ENCODE measurements around the gene EXOC3L4.

The EXOC3L4 gene

DNA sequence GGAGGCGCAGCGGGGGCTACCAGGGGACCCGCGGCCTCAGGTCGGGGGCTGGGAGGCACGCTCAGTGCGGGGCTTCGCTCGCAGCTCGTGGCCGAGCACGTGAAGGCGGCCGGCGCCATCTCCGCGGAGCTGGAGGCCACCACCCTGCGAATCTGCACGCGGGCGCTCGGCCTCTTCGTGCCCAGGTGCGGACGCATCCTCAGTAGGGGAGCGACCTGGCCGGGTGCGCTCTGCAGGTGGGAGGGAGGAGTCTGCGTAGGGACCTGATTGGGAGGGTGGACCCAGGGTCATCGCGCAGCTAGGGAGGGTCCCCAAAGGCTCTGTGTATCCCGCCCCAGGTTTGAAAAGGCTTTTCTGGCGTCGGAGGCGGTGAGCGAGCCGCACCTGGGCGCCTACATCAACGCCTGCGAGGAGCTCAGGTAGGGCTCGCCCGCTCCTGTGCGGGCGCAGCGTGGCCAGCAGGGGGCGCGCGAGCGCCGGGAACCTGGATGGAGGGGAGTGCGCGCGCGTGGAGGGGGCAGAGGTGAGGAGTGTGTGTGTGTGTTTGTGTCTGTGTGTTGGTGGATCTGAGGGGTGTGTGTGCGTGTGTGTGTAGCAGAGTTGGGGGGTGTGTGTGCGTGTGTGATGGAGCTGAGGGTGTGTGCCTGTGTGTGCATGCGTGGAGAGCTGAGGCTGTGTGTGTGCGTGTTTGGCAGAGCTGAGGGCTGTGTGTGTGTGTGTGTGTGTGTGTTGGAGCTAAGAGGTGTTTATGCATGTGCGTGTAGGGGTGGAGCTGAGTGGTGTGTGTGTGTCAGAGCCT is 10.3 kb downstream of the EXOC3L4 start:
- ATAC-seq: peak; percentile 78
- TF ChIP-seq, protein P1, sequence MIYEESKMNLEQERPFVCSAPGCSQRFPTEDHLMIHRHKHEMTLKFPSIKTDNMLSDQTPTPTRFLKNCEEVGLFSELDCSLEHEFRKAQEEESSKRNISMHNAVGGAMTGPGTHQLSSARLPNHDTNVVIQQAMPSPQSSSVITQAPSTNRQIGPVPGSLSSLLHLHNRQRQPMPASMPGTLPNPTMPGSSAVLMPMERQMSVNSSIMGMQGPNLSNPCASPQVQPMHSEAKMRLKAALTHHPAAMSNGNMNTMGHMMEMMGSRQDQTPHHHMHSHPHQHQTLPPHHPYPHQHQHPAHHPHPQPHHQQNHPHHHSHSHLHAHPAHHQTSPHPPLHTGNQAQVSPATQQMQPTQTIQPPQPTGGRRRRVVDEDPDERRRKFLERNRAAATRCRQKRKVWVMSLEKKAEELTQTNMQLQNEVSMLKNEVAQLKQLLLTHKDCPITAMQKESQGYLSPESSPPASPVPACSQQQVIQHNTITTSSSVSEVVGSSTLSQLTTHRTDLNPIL (CRISPR knock-in tag; IDR thresholded peaks at IDR 0.05; ENCODE audit: low read depth): no peak
- no peak for TF ChIP-seq ZC3H10 (CRISPR knock-in tag; IDR thresholded peaks at IDR 0.05)
- TF ChIP-seq ESRRG (CRISPR knock-in tag; IDR thresholded peaks at IDR 0.05): no peak
- no peak for TF ChIP-seq OSR1 (CRISPR knock-in tag; IDR thresholded peaks at IDR 0.05)
- no peak for TF ChIP-seq ZNF70 (CRISPR knock-in tag; IDR thresholded peaks at IDR 0.05)
- no peak for TF ChIP-seq CSDC2 (CRISPR knock-in tag; IDR thresholded peaks at IDR 0.05)
- no peak for TF ChIP-seq ZNF8 (CRISPR knock-in tag; IDR thresholded peaks at IDR 0.05)
- TF ChIP-seq ZFP30 (CRISPR knock-in tag; IDR thresholded peaks at IDR 0.05): no peak
- no peak for TF ChIP-seq BACH2 (CRISPR knock-in tag; IDR thresholded peaks at IDR 0.05; ENCODE audit: borderline replicate concordance)

DNA sequence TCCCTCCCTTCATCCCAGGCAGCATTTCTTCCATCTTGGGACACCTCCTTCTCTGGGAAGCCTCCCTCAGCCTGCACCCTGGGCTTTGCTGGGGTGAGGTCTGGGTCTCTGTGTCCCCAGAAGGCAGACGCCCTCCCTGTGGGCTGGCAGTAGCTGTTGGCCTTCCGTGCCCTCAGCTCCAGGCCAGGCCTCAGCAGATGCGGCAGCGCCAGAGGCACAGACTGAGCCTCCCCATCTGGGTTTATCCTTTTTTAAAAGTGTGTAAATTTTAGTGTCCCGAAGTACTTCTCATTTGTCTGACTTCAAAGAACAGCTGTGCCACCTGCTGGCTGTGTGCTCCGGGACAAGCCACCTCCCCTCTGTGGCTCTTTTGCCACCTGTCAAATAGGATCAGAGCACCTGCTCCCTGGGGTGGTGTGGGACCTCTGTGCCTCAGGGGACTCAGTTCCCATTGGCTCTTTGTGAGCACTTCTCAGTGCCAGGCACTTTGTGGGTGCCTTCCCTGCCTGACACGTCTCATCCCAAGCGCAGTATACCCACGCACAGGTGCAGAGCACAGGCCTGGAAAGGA is 11.1 kb downstream of the EXOC3L4 start:
- no peak for TF ChIP-seq ZFP3 (CRISPR knock-in tag; IDR thresholded peaks at IDR 0.05)
- no peak for TF ChIP-seq ZFP30 (CRISPR knock-in tag; IDR thresholded peaks at IDR 0.05)
- TF ChIP-seq SNAI2 (CRISPR knock-in tag; IDR thresholded peaks at IDR 0.05): no peak
- TF ChIP-seq, protein P1 (CRISPR knock-in tag; IDR thresholded peaks at IDR 0.05; ENCODE audit: low read depth): no peak
- TF ChIP-seq ZNF565 (CRISPR knock-in tag; conservative IDR thresholded peaks at IDR 0.05; ENCODE audit: low read depth): no peak
- TF ChIP-seq, protein P2, sequence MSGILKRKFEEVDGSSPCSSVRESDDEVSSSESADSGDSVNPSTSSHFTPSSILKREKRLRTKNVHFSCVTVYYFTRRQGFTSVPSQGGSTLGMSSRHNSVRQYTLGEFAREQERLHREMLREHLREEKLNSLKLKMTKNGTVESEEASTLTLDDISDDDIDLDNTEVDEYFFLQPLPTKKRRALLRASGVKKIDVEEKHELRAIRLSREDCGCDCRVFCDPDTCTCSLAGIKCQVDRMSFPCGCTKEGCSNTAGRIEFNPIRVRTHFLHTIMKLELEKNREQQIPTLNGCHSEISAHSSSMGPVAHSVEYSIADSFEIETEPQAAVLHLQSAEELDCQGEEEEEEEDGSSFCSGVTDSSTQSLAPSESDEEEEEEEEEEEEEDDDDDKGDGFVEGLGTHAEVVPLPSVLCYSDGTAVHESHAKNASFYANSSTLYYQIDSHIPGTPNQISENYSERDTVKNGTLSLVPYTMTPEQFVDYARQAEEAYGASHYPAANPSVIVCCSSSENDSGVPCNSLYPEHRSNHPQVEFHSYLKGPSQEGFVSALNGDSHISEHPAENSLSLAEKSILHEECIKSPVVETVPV (CRISPR knock-in tag; IDR thresholded peaks at IDR 0.05): no peak
- TF ChIP-seq ARNTL (CRISPR knock-in tag; IDR thresholded peaks at IDR 0.05; ENCODE audit: borderline replicate concordance, low read depth): no peak
- TF ChIP-seq ISL1 (CRISPR knock-in tag; IDR thresholded peaks at IDR 0.05): no peak
- no peak for TF ChIP-seq PPARA (CRISPR knock-in tag; IDR thresholded peaks at IDR 0.05; ENCODE audit: borderline replicate concordance)
- no peak for TF ChIP-seq BACH2 (CRISPR knock-in tag; IDR thresholded peaks at IDR 0.05; ENCODE audit: borderline replicate concordance)
- no peak for TF ChIP-seq ESRRG (CRISPR knock-in tag; IDR thresholded peaks at IDR 0.05)
- no peak for TF ChIP-seq PATZ1 (CRISPR knock-in tag; IDR thresholded peaks at IDR 0.05; ENCODE audit: borderline replicate concordance)
- no peak for ATAC-seq

DNA sequence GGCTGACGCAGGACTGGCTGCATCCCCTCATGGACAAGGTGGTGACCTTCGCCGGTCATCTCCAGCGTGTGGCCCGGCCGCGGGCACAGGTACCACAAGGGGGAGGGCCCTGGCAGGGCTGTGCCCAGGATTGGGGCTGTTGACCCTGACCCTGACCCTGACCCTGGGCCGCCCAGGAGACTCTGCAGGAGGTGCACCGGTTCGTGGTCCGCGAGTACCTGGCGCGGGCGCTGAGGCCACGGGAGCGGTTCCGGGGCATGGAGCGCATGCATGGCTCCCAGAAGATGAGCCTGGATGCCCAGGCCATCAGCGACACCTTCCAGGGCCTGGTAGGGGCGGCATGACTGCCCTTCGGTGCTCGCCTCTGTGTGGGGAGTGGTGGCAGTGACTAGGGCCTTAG is 12.9 kb downstream of the EXOC3L4 start:
- ATAC-seq: no peak
- no peak for TF ChIP-seq SNAI2 (CRISPR knock-in tag; IDR thresholded peaks at IDR 0.05)
- TF ChIP-seq, protein P3, sequence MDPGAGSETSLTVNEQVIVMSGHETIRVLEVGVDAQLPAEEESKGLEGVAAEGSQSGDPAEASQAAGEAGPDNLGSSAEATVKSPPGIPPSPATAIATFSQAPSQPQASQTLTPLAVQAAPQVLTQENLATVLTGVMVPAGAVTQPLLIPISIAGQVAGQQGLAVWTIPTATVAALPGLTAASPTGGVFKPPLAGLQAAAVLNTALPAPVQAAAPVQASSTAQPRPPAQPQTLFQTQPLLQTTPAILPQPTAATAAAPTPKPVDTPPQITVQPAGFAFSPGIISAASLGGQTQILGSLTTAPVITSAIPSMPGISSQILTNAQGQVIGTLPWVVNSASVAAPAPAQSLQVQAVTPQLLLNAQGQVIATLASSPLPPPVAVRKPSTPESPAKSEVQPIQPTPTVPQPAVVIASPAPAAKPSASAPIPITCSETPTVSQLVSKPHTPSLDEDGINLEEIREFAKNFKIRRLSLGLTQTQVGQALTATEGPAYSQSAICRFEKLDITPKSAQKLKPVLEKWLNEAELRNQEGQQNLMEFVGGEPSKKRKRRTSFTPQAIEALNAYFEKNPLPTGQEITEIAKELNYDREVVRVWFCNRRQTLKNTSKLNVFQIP (CRISPR knock-in tag; IDR thresholded peaks at IDR 0.05; ENCODE audit: borderline replicate concordance, low read depth): no peak

GRCh38 chr14:103107941-103108748 is 13.6 kb downstream of the EXOC3L4 start:
- no peak for ATAC-seq
- TF ChIP-seq ESRRG (CRISPR knock-in tag; IDR thresholded peaks at IDR 0.05) (no peak), ZNF70 (CRISPR knock-in tag; IDR thresholded peaks at IDR 0.05) (no peak), SNAI2 (CRISPR knock-in tag; IDR thresholded peaks at IDR 0.05) (no peak), GLIS3 (CRISPR knock-in tag; IDR thresholded peaks at IDR 0.05) (no peak), OSR1 (CRISPR knock-in tag; IDR thresholded peaks at IDR 0.05) (no peak), ZFP30 (CRISPR knock-in tag; IDR thresholded peaks at IDR 0.05) (no peak), ISL1 (CRISPR knock-in tag; IDR thresholded peaks at IDR 0.05) (no peak), CSDC2 (CRISPR knock-in tag; IDR thresholded peaks at IDR 0.05) (no peak)
- TF ChIP-seq, protein P3 (CRISPR knock-in tag; IDR thresholded peaks at IDR 0.05; ENCODE audit: borderline replicate concordance, low read depth): no peak
- TF ChIP-seq, protein P1 (CRISPR knock-in tag; IDR thresholded peaks at IDR 0.05; ENCODE audit: low read depth): no peak
- TF ChIP-seq, protein P2 (CRISPR knock-in tag; IDR thresholded peaks at IDR 0.05): no peak
